ENCODE results near the gene NUAK1. TPM values are rescaled to one million over a fixed set of nuclear protein-coding genes. Genes with fewer than 3 reads are reported as not detected.
A peak's percentile ranks its signal among the peaks of the same experiment; 100 is the strongest.

Gene NUAK1
- total RNA-seq, 1 experiment from 2014 or later = 50.3 TPM

GRCh38 chr12:106027911-106028310, 110.8 kb downstream of the NUAK1 start:
- Histone ChIP-seq H3K27ac (ENCODE audit: low read length) (peak overlapping the region; percentile 95; the same call in 1 of the 2 replicates), H3K9me3 (ENCODE audit: control insufficient read depth, insufficient read depth, low read depth, low read length) (no peaks in the 10 kb centered on the region), H3K36me3 (ENCODE audit: control insufficient read depth, insufficient read depth, low read length) (no peaks in the 10 kb centered on the region), H3K4me3 (ENCODE audit: low read depth in 2 of 2, low read length in 2 of 2) (no peak overlapping the region), H3K27me3 (ENCODE audit: control insufficient read depth, insufficient read depth, low read length) (no peaks in the 10 kb centered on the region), H3K4me1 (ENCODE audit: control insufficient read depth, insufficient read depth, low read length) (peaks cover 42% of the 10 kb centered on the region)
- intact Hi-C loops (cut with micrococcal nuclease; ENCODE audit: unreplicated experiment) = no loop called here
- POLR2A ChIA-PET = no interaction called here
- no TSS peak for BruUV-seq (replicated peaks)
- ATAC-seq (no peak), DNase-seq (ENCODE audit: low read depth, low spot score) (no peak)
- no peak for TF ChIP-seq SIN3A (IDR thresholded peaks at IDR 0.05; ENCODE audit: borderline replicate concordance, insufficient read depth, low read depth, low read length)
- no peak for TF ChIP-seq TCF7L2 (IDR thresholded peaks at IDR 0.05; ENCODE audit: low read depth, low read length)
- TF ChIP-seq, protein P1, sequence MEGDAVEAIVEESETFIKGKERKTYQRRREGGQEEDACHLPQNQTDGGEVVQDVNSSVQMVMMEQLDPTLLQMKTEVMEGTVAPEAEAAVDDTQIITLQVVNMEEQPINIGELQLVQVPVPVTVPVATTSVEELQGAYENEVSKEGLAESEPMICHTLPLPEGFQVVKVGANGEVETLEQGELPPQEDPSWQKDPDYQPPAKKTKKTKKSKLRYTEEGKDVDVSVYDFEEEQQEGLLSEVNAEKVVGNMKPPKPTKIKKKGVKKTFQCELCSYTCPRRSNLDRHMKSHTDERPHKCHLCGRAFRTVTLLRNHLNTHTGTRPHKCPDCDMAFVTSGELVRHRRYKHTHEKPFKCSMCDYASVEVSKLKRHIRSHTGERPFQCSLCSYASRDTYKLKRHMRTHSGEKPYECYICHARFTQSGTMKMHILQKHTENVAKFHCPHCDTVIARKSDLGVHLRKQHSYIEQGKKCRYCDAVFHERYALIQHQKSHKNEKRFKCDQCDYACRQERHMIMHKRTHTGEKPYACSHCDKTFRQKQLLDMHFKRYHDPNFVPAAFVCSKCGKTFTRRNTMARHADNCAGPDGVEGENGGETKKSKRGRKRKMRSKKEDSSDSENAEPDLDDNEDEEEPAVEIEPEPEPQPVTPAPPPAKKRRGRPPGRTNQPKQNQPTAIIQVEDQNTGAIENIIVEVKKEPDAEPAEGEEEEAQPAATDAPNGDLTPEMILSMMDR (IDR thresholded peaks at IDR 0.05) = no peak
- TF ChIP-seq, protein P2, sequence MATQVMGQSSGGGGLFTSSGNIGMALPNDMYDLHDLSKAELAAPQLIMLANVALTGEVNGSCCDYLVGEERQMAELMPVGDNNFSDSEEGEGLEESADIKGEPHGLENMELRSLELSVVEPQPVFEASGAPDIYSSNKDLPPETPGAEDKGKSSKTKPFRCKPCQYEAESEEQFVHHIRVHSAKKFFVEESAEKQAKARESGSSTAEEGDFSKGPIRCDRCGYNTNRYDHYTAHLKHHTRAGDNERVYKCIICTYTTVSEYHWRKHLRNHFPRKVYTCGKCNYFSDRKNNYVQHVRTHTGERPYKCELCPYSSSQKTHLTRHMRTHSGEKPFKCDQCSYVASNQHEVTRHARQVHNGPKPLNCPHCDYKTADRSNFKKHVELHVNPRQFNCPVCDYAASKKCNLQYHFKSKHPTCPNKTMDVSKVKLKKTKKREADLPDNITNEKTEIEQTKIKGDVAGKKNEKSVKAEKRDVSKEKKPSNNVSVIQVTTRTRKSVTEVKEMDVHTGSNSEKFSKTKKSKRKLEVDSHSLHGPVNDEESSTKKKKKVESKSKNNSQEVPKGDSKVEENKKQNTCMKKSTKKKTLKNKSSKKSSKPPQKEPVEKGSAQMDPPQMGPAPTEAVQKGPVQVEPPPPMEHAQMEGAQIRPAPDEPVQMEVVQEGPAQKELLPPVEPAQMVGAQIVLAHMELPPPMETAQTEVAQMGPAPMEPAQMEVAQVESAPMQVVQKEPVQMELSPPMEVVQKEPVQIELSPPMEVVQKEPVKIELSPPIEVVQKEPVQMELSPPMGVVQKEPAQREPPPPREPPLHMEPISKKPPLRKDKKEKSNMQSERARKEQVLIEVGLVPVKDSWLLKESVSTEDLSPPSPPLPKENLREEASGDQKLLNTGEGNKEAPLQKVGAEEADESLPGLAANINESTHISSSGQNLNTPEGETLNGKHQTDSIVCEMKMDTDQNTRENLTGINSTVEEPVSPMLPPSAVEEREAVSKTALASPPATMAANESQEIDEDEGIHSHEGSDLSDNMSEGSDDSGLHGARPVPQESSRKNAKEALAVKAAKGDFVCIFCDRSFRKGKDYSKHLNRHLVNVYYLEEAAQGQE (IDR thresholded peaks at IDR 0.05; ENCODE audit: insufficient read depth in 1 of 2, low read depth in 2 of 2, low read length in 1 of 2) = no peak
- TF ChIP-seq POLR2AphosphoS5 (IDR thresholded peaks at IDR 0.05; ENCODE audit: low read depth, low read length) = no peak
- in situ Hi-C loops (cut with HindIII; ENCODE audit: low pct_unique_long_range_greater_than_20kb, low sequenced_read_pairs) = no loop called here
- CTCF ChIA-PET = no interaction called here

GRCh38 chr12:106027286-106027685, 111.5 kb downstream of the NUAK1 start:
- ATAC-seq = no peak
- intact Hi-C loops (cut with micrococcal nuclease; ENCODE audit: unreplicated experiment) = no loop called here
- no peak for TF ChIP-seq TCF7L2 (IDR thresholded peaks at IDR 0.05; ENCODE audit: low read depth, low read length)
- TF ChIP-seq, protein P2 (IDR thresholded peaks at IDR 0.05; ENCODE audit: insufficient read depth in 1 of 2, low read depth in 2 of 2, low read length in 1 of 2) = no peak

More at GRCh38 chr12:106027286-106027685, 111.5 kb downstream of the NUAK1 start:
- Histone ChIP-seq H3K27ac (ENCODE audit: low read length) (peak overlapping the region; percentile 95), H3K27me3 (ENCODE audit: control insufficient read depth, insufficient read depth, low read length) (no peaks in the 10 kb centered on the region), H3K36me3 (ENCODE audit: control insufficient read depth, insufficient read depth, low read length) (no peaks in the 10 kb centered on the region), H3K9me3 (ENCODE audit: control insufficient read depth, insufficient read depth, low read depth, low read length) (no peaks in the 10 kb centered on the region), H3K4me3 (ENCODE audit: low read depth in 2 of 2, low read length in 2 of 2) (no peak overlapping the region), H3K4me1 (ENCODE audit: control insufficient read depth, insufficient read depth, low read length) (peaks cover 35% of the 10 kb centered on the region)
- in situ Hi-C loops (cut with HindIII; ENCODE audit: low pct_unique_long_range_greater_than_20kb, low sequenced_read_pairs) = no loop called here
- no TSS peak for BruUV-seq (replicated peaks)
- DNase-seq (ENCODE audit: low read depth, low spot score) = no peak
- ChIA-PET POLR2A (no interaction called here), CTCF (no interaction called here)
